ENCODE results near the gene CPSF4.
A peak's percentile ranks its signal among the peaks of the same experiment; 100 is the strongest.

CPSF4 gene

GRCh38 chr7:99438573-99439480, at the start of gene CPSF4, which contains the start of gene PTCD1:
Gene CPSF4 (plus strand): TSS chr7:99438943. CDS start chr7:99439083, 140 bp downstream.
Gene PTCD1 (minus strand): TSS chr7:99438798. CDS start chr7:99435242, 3,556 bp downstream.
- Histone ChIP-seq H3K36me3 (peaks cover 46% of the 10 kb centered on the region), H3K4me3 (ENCODE audit: low read depth, low read length) (peak within 1 kb of the TSS; percentile 85)

GRCh38 chr7:99389772-99390171, 49.0 kb upstream of the CPSF4 start:
- H3K27me3 ChIP-seq (ENCODE audit: insufficient read depth, low read depth, severe bottlenecking), result no peaks in the 10 kb centered on the region
- H3K36me3 ChIP-seq, result peaks cover 12% of the 10 kb centered on the region
- no peaks in the 10 kb centered on the region for H3K9me3 ChIP-seq (ENCODE audit: severe bottlenecking)
- no peak for TF ChIP-seq CTCF (IDR thresholded peaks at IDR 0.05; ENCODE audit: low read depth, low read length)
- H3K4me3 ChIP-seq (ENCODE audit: low read depth, low read length), result no peak overlapping the region
- DNase-seq, result no peak
- H3K27ac ChIP-seq, result no peak overlapping the region

More at GRCh38 chr7:99438573-99439480, at the start of gene CPSF4, which contains the start of gene PTCD1:
- peak; percentile 97 for DNase-seq
- Histone ChIP-seq H3K9me3 (ENCODE audit: severe bottlenecking) (no peaks in the 10 kb centered on the region), H3K27me3 (ENCODE audit: insufficient read depth, low read depth, severe bottlenecking) (no peaks in the 10 kb centered on the region), H3K27ac (peak within 1 kb of the TSS; percentile 95)
- TF ChIP-seq CTCF (IDR thresholded peaks at IDR 0.05; ENCODE audit: low read depth, low read length), result no peak

GRCh38 chr7:99390941-99391602, 47.7 kb upstream of the CPSF4 start:
- H3K27me3 ChIP-seq (ENCODE audit: insufficient read depth, low read depth, severe bottlenecking), result no peaks in the 10 kb centered on the region
- H3K9me3 ChIP-seq (ENCODE audit: severe bottlenecking), result no peaks in the 10 kb centered on the region
- no peak for DNase-seq
- no peak overlapping the region for H3K4me3 ChIP-seq (ENCODE audit: low read depth, low read length)
- no peak for TF ChIP-seq CTCF (IDR thresholded peaks at IDR 0.05; ENCODE audit: low read depth, low read length)
- peaks cover 24% of the 10 kb centered on the region for H3K36me3 ChIP-seq
- no peak overlapping the region for H3K27ac ChIP-seq

- DNase-seq, result no peak
- Histone ChIP-seq H3K27me3 (ENCODE audit: insufficient read depth, low read depth, severe bottlenecking) (no peaks in the 10 kb centered on the region), H3K4me3 (ENCODE audit: low read depth, low read length) (peak overlapping the region; percentile 67), H3K27ac (no peak overlapping the region; the same call in 1 of the 2 replicates), H3K36me3 (peaks cover 25% of the 10 kb centered on the region), H3K9me3 (ENCODE audit: severe bottlenecking) (no peaks in the 10 kb centered on the region)
- TF ChIP-seq CTCF (IDR thresholded peaks at IDR 0.05; ENCODE audit: low read depth, low read length), result no peak
These were observed 46.7 kb upstream of the CPSF4 start for GRCh38 chr7:99392046-99392445.

GRCh38 chr7:99392659-99393354, 45.9 kb upstream of the CPSF4 start:
- Histone ChIP-seq H3K4me3 (ENCODE audit: low read depth, low read length) (peak overlapping the region; percentile 67), H3K9me3 (ENCODE audit: severe bottlenecking) (no peaks in the 10 kb centered on the region), H3K27me3 (ENCODE audit: insufficient read depth, low read depth, severe bottlenecking) (no peaks in the 10 kb centered on the region), H3K27ac (peak overlapping the region; percentile 78), H3K36me3 (peaks cover 33% of the 10 kb centered on the region)
- no peak for TF ChIP-seq CTCF (IDR thresholded peaks at IDR 0.05; ENCODE audit: low read depth, low read length)
- DNase-seq, result peak; percentile 93

Measured in WERI-Rb-1 (cell line).